Stimulated activated CD4-positive, alpha-beta T cell treated with anti-CD3 and anti-CD28 coated beads, Interleukin-12 subunit alpha, Interleukin-12 subunit beta, amount 100 ng/mL, for 4 hours (primary cell): Measurements from ENCODE around the gene RUNX2.
A peak's percentile ranks its signal among the peaks of the same experiment; 100 is the strongest.

Experiments
- DNase-seq: peaks from one replicate; pipeline ENCODE4 v3.0.0-alpha.2; 2020

RUNX2 gene

DNA sequence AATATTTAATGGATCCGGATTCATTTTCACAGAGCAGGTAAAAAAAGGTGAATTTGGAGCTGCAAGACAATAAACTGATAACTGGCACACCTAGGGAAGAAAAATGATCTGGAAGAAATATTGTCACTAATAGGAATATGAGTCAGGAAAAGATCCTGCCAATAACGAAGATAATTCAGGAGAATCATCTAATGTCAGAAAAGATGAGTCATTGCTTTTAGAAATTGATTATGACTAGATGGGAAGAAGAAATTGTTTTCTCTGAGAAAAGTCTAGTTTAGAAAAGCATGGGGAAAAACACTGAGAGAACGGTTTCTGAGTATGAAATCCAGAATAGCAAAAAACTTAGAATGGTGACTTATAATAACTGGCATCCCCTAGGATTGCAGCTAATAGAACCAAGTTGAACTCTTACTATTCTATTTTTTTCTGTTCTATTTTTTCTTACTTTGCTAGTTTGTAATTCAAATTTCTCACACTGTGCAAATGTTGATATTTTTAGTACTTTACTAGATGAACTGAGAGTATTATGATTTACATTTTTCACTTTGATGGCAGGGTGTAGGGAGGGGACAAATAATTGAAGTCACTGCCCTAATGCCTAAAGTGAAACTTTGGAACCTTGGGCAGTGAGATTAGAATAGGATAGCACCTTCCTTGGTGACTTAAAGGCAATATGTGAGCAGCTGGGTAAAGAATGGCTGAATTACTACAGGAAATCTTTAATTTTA, 87.8 kb downstream of the RUNX2 start:
- DNase-seq, result no peak

DNA sequence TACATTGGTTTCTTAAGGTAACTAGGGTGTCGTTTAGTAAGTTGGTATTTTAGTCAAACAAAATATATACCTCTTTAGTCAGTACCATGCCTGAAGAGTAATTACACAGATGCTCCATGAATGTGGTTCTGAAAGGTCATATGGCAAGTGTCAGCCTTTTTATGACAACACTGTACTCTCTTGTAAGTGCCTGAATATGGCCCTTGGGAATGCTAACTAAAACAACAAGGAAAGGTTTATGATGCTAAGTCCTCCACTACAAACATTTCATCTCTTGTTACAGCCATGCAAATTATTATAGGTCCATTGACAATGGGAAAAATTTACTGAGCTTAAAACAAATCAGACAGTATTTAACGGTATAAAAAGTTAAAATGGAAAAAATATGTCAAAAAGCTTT, 88.6 kb downstream of the RUNX2 start:
- no peak for DNase-seq

DNA sequence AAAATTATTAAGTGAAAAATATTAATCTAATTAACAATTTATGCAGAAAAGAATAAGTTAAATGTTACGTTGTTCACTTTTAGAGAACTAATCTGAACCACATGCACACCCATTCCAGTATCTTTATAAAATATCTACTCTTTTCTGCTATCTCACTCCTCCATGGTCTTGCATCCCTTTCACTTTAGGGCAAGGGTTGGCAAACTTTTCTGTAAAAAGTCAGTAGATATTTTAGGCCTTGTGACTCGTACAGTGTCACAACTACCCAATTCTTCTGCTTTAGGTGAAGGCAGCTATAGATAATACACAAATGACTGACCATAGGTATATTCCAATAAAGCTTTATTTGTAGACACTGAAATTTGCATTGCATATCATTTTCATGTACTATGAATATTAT, 89.3 kb downstream of the RUNX2 start:
- no peak for DNase-seq

DNA sequence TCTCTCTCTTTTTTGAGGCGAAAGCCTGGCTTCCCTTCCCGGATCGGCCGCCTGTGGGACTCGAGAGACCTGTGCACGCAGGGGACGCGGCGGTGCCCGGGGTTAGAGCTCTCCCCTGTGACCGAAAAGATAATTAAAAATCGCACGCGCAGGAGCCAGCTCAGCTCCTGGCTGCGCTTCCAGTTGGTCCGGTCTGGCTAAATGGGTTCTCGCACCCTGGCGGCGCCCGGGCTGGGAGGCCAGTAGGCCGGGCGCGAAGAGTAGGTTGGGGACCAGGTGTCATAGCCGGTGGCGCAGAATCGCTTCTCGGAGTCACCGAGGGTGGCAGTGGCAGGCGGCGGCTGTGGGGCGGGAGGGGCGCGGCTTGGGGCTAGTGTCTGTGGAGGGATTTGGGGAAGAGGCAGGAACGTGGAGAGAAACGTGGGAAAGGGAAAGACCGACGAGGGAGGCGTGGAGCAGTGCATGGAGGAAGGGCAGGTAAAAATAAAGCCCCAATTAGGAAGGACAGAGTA, 91.5 kb downstream of the RUNX2 start:
- DNase-seq, result peak; percentile 59

DNA sequence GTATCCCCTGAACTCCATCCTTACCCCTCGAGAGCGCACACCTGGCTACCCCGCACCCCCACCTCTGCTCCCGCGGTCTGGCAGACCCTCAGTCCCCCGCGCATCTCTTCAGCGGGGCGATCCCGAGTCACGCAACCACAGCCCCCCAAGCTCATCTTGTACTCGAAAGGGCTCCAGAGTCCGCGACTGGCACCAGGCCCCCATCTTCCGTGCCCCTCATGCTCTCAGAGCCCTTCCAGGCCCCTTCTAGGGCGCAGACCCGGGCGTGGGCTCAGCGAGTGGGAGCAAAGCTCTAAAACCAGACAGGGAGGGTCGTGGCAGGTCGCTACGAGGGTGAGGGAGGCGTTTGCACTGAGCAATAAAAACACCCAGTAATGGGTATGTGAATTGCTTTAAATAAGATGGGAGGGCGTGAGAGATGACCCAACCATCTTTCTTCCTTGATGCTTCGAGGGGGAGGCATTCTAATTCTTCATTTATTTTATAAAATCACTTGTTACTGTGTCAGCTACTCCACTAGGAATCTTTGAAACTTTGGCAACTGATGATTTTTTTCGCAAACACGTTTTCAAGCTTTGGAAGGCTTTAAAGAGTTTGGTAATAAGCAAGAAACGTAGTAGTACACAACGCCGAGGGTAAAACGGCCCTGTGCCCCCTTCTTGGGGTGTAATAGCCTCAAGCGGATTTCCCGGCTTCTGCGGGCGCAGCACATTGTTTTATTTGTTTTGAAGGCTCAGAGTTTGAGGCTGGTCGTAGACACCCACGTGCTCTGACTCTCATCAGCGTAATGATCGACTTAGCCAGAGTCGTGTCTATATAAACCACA, 92.2 kb downstream of the RUNX2 start:
- peak; percentile 39 for DNase-seq

DNA sequence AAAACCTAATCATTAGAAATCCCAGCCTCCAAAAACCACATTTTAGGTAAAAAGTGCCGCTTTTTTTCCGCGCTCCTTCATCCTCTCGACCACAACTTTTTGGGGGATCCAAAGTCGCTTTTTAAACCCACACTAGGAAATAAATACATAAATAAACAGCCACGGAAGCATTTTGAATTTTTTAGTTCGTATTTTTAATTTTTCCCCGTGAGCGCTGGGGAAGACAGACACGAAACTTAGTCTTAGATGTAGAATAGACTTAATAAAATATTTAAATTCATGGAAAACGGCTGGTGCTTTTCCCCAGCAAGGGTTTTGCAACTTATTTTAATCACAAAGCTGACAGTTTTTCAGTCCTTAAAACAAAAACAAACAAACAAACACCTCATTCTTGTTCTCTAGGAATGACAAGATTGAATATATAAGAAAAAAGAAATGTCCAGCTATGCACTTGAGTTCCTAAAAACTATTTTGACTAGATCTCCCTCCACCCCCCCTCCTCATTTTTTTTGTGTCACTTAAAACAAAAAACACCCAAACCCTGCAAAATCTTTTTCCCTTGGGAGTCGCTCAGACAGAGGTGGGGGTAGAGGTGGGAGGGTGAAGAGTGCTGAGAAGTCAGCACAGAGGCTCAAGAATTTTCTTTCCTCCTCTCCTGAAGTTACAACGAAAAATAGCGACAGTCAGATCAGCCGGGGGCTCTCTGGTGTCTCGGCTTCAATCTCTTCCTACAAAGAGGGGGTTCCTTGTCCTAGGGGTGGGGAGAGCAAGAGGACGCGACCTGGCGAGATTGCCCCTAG, 93.0 kb downstream of the RUNX2 start:
- DNase-seq, result no peak

DNA sequence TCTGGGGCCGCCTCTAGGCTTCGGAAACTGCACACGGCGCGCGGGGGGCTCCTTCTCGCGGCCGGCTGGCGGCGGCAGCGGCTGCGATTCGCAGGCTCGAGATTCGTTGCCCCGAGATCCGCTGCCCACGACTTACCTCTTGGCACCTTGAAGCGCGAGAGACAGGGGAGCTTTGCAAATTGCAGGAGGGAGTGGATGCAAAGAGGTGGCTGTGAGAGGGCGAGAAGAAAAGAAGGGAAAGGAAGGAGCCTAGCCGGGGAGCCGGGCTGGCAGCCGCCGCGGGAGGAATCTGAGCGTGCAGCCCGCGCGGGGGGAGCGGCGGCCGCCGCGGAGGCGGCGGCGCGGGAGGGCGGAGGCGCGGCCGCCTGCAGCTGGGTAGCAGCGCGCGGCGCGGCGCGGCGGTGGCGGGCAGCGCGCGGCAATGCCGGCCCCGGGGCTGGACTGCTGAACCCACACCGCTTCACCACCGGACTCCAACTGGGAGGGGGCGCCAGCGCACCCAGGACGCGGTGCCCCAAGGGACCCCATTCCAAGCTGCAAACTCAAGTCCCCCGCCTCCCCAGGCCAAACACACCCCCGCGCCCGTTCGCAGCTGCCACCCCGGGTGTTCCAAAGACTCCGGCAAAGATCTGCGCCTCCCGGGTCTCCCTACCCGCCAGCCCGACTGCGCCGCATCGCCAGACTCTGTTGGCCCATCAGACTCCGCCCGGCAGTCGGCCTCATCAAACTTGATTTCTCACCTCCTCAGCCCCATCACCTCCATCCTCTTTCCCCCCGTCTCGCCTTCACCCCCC, 93.8 kb downstream of the RUNX2 start:
- DNase-seq, result peak; percentile 46

DNA sequence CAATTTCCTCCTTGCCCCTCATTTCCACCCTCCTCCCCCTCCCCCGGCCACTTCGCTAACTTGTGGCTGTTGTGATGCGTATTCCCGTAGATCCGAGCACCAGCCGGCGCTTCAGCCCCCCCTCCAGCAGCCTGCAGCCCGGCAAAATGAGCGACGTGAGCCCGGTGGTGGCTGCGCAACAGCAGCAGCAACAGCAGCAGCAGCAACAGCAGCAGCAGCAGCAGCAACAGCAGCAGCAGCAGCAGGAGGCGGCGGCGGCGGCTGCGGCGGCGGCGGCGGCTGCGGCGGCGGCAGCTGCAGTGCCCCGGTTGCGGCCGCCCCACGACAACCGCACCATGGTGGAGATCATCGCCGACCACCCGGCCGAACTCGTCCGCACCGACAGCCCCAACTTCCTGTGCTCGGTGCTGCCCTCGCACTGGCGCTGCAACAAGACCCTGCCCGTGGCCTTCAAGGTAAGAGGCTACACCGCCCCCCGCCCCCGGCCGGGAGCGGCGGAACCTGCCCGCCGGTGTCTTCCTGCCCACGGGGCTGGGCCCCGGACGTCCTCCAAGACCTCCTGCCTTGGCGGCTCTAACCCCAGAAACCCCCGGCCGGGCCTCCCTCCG, 94.5 kb downstream of the RUNX2 start:
- DNase-seq, result peak; percentile 36

DNA sequence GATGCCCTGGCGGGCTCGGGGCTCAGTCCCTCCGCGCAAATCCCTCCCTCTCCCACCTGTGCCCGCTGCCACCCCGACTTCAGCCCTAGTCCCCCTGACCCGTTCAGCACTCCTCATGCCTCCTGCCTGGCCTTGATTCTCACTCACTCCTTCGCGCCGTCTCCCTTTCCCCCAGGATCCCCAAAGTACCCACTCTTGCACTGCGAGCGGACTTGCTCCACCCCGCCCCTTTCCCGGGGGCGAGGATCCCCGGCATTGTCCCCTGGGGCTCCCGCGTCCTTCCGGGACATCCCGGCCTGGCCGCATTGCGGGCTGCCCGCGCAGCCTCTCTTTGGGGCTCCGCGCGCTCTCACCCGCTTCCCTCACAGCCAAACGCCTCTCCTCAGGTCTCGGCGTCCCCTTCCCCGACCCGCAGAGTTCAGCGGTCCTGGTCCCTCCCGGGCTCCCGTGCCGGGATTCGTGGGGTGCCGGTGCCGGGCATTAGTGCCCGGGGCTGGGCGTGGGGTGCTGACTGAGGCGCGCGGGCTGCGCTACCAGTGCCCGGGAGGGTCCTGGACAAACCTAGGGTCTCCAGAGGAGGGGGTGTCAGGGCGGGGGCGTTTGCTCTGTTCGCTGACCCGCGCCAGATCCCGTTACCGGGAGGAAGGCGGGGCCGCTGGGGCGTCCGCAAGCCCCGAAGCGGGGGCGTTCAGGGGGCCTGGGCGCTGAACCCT, 95.1 kb downstream of the RUNX2 start:
- peak; percentile 27 for DNase-seq

DNA sequence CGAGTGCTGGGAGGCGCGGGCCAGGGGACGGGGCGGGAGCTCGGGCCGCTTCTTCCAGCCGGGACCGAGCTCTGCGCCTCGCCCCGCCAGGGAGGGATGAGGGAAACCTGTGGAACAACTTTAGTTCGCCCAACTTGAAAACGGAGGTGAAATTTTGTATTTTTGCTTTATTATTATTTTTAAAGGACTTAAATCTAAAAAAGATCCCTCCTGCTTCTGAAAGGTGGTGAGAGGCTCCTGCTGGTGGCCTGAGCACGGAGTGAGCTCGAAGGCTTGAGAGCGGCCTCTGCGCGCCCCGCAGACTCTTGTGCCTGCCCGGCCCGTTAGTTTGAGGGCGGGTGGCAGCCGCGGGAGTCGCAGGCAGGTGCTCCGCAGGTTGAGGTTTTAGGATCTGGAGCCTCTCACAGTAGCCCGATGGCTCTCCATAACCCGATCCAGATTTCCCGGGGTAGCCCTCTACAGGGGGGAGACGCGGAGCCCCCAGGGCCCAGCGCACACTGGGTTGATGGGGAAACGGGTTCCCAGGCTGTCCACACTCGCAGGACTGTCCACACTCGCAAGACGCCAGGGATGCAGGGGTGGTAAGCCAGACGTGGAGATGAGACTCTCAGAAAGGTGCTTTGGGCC, 95.8 kb downstream of the RUNX2 start:
- no peak for DNase-seq

DNA sequence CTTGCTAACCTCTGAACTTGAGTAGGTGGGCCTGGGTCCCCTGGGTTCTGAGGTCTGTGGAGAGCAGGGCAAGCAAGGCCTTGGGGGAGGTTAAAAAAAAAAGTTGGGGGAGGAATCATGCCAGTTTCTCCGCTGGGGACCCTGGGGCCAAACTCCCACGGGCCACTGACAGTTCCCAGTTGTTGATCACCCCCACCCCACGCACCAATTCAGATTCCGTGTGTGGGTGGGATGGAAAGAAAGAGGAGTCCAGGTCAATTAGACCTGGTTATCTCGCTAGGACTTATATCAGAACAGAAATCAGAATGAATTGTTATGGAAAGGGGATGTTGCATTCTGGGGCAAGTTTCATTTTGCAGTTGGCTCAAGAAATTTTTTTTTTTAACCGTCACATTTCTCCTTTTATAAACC, 96.3 kb downstream of the RUNX2 start:
- DNase-seq, result no peak

DNA sequence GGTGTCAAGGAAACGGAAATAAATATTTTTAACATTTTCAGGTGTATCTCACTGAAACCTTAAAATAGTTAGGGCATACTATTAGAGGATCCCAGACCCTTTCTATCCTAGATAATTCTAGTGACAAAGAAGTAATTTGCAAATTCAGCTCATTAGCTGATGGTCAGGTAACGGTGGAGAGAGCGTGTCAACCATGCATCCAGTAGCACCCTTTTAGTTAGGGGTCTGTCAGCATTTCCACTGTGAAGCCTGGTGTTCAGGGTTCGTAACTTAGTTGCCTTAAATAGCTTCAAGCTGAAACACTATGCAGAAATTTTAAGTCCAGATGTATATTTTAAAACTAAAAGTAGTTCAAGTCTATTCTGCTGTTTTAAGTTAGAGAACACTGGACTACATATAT, 98.1 kb downstream of the RUNX2 start:
- DNase-seq, result no peak

DNA sequence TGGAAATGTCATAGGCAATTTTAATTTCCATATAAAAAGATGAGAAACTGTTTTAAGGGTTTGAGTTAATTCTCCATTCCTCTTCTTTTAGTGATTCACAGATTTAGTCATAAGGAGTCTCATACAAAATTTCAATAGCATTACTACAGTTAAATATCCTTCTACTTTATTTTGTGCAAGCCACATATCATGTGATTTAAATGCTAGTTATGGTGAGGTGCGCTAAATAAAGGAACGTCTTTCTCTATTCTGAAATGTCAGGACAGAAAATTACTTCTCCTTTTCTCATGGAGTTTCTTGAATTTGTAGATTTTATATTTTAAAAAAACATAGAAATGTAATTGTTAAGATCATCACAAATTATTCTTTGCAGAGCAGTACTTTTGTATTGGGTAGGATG, 99.6 kb downstream of the RUNX2 start:
- no peak for DNase-seq

DNA sequence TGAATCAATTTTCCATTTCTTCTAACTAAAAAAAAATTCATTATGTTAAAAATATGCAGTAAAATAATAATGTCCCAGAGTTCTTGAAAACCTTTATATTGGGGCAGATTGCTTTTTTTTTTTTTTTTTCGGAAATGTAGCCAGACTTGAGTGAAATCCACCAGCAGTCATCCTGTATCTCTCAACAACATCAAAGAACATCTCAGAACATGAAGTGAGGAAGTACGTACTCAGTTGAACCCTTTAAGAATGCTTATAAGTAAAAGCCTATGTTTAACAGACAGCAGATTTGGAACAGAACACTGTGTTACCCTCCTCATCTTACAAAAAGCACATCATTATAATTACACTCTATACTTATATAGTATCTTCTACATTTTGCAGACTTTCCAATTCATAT, 100.6 kb downstream of the RUNX2 start:
- no peak for DNase-seq

DNA sequence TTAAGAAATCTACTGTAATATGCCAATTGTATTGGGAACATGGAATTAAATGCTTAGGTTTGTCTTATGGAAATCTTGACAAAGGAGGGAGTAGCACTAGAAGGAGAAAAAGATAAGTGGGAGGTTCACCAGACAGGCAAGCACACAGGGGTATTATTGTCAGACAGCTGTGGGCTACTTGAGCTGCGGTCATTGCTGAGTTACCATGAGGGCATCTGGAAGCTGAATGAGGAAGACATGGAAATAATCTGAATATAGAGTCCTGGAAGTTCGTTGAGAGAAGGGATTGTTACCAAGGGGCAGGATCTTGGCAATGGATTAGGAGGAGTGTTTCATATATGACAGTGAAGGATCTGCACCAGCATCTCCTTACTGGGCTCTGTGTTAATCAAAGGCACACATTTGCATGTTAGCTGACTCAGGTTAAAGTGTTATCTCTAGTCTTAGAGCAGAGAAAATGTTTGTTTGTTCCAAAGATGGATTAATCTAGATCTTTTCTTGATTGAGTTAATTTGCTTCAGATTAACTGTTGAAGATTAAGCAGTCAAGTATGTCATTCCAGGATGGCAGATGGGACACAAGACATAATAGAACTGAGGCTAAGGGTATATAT, 102.6 kb downstream of the RUNX2 start:
- DNase-seq, result no peak

DNA sequence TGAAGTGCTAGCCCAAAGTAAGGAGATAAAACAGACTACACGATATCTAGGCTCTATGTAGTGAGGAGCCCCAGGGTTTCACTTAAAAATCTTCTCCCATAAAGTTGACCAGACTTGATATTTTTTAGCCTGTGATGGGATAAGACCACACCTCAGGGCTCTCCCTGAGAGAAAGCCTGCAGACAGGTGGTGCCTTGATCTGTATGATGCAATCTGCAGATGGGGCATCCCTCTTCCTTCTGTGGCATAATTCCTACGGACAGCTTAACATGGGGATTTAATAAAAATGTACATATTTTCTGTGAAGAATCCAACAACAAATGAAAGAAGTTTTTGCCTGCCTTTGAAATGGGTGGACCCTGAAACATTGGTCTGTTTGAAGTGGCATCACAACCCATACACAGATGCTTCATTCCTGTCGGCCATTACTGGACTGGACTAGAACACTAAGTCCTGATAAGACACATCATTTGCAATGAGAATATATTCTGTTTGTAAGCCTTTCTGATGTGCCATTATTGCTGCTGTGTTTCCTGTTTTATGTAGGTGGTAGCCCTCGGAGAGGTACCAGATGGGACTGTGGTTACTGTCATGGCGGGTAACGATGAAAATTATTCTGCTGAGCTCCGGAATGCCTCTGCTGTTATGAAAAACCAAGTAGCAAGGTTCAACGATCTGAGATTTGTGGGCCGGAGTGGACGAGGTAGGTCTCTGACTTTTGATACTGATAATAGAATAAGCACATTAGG, 103.4 kb downstream of the RUNX2 start:
- DNase-seq, result no peak

DNA sequence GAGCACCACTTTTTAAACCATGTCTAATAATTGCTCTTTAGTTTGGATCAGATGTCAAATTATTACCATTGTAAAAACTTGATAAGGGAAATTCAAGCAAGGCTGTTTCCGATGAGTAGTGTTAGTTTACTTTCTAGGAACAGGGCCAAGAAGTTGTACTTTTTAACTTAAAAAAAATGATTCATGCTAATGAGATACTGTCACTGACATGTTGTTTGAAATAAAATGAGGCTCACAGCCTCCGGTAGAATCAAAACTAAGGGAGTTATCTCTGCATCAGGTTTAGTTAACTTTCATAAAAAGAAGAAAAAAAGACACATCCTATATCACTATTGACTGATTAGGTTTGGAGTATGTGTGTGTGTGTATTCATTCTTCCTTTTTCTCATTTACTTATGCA, 104.8 kb downstream of the RUNX2 start:
- DNase-seq, result no peak

DNA sequence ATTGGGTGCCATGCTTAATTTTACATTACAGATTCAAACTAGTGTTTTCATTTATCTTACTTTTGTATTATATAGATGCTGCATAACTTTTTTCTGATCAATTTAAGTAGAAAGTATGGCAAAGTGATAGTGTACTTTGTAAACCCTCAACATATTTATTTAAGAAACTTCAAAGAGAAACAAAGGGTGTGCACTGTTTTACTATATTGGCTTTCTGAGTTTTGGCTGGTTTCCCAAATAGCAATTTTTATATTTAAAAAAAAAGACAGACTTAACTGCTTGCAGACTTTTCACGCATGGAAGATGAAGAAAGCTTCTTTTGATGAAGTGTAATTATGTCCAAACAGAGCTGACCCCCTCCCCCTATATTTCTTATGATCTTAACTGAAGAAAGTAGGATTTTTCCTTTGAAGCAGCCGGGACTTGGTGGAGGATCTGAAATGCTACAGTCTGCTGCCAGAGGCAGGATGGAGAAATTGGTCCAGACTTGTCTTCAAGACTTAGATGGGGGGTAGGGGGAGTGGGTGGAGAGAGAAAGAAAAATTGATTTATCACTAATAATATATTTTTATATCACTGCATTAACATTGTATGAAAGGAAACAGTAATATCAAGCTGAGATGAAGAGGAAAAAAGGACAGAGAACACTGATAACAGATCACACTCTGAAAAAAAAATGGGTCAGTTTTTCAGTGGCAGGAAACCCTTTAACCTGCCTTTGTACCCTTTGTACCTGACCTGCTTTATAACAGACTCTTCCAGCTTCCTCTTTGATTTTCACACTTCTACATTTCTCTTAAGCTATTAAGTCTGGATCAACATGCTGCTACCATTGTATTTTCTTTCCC, 105.6 kb downstream of the RUNX2 start:
- DNase-seq, result no peak

DNA sequence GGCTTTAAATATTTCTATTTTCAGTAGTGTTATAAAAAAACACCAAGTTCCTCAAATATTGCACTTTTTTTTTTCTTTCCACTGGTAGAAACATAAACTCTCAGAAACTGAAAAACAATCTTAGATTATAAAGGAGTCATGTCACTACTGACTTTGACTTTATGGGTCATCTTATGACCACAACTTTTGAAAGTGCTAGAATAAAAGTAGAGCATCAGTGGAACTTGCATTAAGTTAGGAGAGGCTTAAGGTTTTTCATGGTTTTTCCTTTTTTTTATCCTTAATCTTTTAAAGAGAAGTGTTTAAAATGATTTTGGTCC, 106.2 kb downstream of the RUNX2 start:
- DNase-seq, result no peak
